Posterior vena cava (tissue), 2 donors: ENCODE measurements around the gene SAMD4B. TPM values are rescaled to one million over a fixed set of nuclear protein-coding genes. Genes with fewer than 3 reads are reported as not detected.

Source experiments
- DNase-seq: peaks from one replicate; pipeline ENCODE4 v3.0.0-alpha.2; 2020; ENCODE audit warnings: low spot score
- intact Hi-C, 2 donors: fragments of 100-400 bp; cut with DNase I; formaldehyde crosslinking; loops; one replicate each; pipeline versions ENCODE4 v1.14.1 to v1.14.2; 2022 to 2023
- total RNA-seq, 2 donors: library from RNA; stranded (reverse); fragmentation: NEBNext Ultra II Directional; extraction: Animal tissue kit (Norgen Biotek cat#: 25700); gene quantifications; one replicate each; pipeline ENCODE4 v1.2.1, GENCODE V29; 2021
- donor health status: DM: yes; HTN: yes; CAD: no.
- donor health status: DM: yes; HTN: yes; CAD: no.

Gene SAMD4B
- total RNA-seq, 2 donors from 2014 or later: 74.5 to 119 TPM

DNA sequence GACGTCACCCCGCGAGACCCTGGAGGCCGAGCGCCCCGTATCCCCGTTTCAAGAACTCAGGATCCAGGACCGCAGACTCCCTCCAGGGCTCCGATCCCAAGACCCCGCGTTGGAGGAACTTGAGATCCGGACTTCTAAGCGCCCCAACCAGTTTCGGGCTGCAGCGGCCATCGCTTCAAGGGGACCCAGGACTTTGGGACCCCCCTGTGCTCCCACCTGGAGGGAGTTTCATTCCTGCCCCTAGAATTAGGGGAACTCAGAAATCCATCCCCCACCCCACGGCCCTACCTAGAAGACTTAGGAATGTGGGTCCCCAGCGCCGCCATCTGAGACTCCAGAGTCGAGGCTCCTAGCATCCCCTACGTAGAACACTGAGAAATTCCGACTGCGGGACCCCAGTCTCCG is 70.6 kb downstream of the SAMD4B start:
- intact Hi-C loops: no loop called here
- DNase-seq: no peak

DNA sequence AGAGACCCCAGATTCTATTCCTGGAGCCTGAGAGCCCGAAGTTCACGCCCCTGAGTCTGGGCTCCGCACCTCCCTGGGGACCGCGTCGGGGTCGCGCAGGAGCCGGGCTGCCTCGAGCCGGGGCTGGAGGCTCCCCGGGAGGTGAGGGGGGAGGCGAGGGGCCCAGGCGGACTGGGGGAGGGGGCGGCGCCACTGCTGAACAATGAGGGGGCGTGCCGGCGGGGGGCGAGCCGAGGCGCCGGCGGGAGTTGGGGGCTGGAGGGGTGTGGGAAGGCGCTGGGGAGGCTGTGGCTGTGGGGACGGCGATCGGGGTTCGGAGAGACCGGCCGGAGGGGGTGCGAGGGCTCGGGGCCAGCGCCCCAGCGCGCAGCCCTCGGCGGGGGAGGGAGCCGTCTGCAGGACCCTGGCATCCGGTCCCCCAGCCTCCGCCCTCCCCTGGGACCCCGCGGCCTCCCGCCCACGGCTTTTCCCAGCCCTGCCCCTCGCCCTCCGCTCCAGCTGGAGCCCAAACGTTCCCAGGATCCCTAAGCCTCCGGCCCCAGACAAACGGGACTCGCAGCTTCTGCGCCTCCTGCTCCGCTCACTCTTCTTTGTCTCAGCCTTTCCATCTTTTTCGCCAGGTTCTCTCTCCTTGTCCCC is 71.2 kb downstream of the SAMD4B start:
- intact Hi-C loops: no loop called here
- peak; percentile 92 for DNase-seq

DNA sequence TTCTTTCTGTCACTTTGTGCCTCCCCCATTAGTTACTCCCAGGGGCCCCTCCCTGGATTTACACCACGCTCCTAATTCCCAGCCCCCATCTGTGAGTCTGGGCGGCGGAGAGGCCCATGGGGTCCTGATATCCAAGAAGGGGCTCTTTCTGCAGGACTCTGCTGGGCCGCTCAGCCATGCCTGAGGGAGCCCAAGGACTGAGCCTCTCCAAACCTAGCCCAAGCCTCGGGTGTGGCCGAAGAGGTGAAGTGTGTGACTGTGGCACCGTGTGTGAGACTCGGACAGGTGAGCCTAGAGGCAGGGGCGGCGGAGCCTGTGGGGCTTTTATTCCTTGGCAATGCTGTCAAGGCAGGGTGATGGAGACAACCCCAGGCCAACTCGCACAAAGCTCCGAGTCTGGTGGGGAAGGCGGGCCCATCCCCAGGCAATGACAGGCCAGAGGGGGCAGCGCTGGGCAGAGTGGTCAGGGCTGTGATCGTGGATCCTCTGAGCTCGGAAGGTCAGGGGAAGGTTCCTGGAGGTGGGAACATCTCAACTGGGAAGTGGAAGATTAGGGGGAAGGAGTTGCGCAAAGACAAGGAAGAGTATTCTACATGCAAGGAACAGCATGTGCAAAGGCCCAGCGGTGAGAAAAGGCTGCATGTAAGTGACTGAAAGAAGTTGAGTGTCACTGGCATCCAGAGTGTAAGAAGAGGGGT is 71.8 kb downstream of the SAMD4B start:
- intact Hi-C loops: no loop called here
- peak; percentile 89 for DNase-seq

- intact Hi-C loops: no loop called here
- peak; percentile 84 for DNase-seq
Measured at GRCh38 chr19:39415111-39416046, 73.2 kb downstream of the SAMD4B start.

GRCh38 chr19:39416152-39417120 is 74.2 kb downstream of the SAMD4B start:
- intact Hi-C loops: no loop called here
- no peak for DNase-seq

- intact Hi-C loops: no loop called here
- no peak for DNase-seq
Measured at GRCh38 chr19:39417463-39418181, 75.4 kb downstream of the SAMD4B start.

DNA sequence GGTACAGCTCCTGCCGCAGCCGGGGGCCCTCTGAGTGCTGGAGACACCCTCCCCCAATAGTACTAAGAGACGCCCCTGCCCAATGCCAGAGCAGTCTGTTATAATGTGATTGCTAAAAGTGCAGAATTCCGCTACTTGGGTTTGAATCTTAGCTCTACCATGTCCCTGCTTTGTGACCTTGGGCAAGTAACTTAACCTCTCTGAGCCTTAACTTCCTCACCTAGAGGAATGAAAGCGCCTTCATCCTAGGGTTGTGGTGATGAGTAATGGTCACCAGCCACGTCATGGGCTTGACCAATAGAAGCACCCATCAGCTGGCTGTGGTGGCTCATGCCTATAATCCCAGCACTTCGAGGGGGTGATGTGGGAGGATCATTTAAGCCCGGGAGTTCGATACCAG is 76.8 kb downstream of the SAMD4B start:
- intact Hi-C loops: no loop called here
- no peak for DNase-seq

- no peak for DNase-seq
Measured at GRCh38 chr19:39420769-39421168, 78.5 kb downstream of the SAMD4B start.

GRCh38 chr19:39422020-39422419 is 79.8 kb downstream of the SAMD4B start:
- intact Hi-C loops: no loop called here
- no peak for DNase-seq

More at GRCh38 chr19:39420769-39421168, 78.5 kb downstream of the SAMD4B start:
- intact Hi-C loops: no loop called here

DNA sequence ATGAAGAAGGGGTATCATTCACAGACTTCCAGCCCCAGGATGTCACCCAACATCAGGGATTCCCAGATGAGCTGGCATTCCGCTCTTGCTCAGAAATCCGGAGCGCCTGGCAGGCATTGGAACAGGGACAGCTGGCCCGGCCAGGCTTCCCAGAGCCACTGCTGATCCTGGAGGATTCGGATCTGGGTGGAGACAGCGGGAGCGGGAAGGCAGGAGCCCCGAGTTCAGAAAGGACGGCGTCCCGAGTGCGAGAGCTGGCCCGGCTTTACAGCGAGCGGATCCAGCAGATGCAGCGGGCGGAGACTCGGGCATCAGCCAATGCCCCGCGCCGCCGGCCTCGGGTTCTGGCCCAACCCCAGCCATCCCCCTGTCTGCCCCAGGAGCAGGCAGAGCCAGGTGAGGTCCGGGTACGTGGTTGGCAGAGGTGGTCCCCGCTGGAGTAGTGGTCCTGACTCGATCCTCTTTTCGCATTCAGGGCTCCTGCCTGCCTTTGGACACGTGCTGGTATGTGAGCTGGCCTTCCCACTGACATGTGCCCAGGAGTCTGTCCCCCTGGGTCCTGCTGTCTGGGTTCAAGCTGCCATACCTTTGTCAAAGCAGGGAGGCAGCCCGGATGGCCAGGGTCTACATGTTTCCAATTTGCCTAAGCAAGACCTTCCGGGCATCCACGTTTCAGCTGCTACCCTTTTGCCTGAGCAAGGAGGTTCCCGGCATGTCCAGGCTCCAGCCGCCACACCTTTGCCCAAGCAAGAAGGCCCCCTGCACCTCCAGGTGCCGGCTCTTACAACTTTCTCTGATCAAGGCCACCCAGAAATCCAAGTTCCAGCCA is 81.3 kb downstream of the SAMD4B start:
- intact Hi-C loops: no loop called here
- DNase-seq: no peak

- intact Hi-C loops: no loop called here
- DNase-seq: no peak
Measured at GRCh38 chr19:39424934-39425333, 82.7 kb downstream of the SAMD4B start.

DNA sequence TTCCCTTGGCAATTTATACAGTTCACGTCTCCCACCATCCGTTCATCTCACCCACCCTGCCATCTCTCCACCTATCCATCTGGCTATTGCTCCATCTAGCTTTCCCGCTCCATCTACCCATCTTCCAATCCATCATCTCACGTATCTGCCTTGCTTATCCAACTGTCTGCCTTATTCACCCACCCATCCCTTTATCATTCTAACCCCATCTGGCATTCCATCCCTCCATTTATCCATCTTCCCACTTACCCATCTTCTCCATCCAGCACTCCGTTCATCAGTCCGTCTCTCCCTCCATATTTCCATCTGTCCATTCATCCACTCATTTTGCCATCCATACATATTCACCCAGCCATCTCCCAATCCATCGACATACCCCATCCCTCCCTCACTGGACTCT is 83.5 kb downstream of the SAMD4B start:
- DNase-seq: no peak
- intact Hi-C loops: no loop called here

GRCh38 chr19:39426170-39426569 is 83.9 kb downstream of the SAMD4B start:
- intact Hi-C loops: no loop called here

GRCh38 chr19:39427707-39428106 is 85.5 kb downstream of the SAMD4B start:
- intact Hi-C loops: no loop called here
- DNase-seq: no peak

More at GRCh38 chr19:39426170-39426569, 83.9 kb downstream of the SAMD4B start:
- no peak for DNase-seq

- intact Hi-C loops: no loop called here
- peak; percentile 93 for DNase-seq
Measured at GRCh38 chr19:39428283-39429112, 86.3 kb downstream of the SAMD4B start.
